ENCODE measurements around the gene ZNF236.
"Not testable (repeated sequence)": the region's sequence is repeated elsewhere in the genome, so short reads cannot be mapped to it uniquely, and the experiment has no call there.

The ZNF236 gene

DNA sequence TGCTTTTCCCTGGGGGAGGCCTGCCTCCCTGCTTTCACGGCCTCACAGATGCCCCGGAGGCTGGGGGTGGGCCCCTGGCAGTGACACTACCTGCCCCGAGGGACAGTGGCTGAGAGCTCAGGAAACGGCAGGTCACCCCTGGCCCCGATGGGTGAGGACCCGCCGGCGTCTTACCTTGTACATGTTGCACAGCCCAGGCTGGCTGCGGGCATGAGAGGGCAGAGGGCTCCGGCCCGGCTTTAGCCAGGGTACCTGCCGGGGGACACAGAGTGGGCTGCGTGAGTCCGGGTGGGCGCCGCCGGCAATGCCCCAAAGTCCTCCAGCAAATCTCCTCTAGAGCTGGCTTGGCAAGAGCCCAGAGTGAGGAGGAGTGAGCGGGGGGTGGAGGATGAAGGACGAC lies 187.3 kb downstream of the ZNF236 start:
- FAIRE-seq (no peak), DNase-seq (ENCODE audit: insufficient read length, low spot score) (no peak)
- no peak for TF ChIP-seq POLR2A (IDR thresholded peaks at IDR 0.05; ENCODE audit: low read depth, low read length)

GRCh38 chr18:77012120-77012519 lies 189.8 kb downstream of the ZNF236 start:
- no peak for TF ChIP-seq POLR2A (IDR thresholded peaks at IDR 0.05; ENCODE audit: low read depth, low read length)
- DNase-seq (ENCODE audit: insufficient read length, low spot score) (no peak), FAIRE-seq (no peak)

DNA sequence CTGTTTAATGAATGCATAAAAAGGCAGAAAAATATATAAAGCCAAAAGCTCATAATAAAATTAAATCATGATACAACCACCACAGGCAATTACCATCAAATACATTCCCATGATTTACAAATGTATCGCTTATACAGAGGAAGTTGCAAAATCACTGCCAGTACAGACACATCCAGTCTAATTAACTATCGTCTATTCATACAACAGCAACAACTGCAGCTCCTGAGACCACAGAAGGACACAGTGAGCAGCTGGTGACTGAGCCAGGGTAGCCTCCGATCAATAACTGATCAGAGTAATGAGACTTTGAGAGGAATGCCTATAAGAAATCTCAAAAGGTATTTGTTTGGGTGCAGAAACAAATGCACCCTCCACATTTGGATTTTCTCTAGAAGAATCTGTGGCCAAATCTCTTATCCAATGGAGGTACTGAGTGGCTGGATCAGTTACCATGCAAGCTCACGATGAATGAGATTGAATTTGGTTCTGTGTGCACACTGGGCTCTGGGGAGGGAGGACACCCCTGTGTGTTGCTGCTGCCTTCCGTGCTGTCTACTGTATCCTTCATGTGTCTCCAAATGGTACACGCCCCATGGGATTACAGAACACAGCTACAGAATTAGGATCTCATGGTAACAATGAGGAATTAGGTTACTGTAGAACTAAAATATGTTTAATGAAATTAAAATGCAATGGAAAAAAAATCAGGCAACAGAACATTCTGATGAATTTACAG lies 190.6 kb downstream of the ZNF236 start:
- TF ChIP-seq POLR2A (IDR thresholded peaks at IDR 0.05; ENCODE audit: low read depth, low read length) = no peak
- FAIRE-seq (no peak), DNase-seq (ENCODE audit: insufficient read length, low spot score) (no peak)

DNA sequence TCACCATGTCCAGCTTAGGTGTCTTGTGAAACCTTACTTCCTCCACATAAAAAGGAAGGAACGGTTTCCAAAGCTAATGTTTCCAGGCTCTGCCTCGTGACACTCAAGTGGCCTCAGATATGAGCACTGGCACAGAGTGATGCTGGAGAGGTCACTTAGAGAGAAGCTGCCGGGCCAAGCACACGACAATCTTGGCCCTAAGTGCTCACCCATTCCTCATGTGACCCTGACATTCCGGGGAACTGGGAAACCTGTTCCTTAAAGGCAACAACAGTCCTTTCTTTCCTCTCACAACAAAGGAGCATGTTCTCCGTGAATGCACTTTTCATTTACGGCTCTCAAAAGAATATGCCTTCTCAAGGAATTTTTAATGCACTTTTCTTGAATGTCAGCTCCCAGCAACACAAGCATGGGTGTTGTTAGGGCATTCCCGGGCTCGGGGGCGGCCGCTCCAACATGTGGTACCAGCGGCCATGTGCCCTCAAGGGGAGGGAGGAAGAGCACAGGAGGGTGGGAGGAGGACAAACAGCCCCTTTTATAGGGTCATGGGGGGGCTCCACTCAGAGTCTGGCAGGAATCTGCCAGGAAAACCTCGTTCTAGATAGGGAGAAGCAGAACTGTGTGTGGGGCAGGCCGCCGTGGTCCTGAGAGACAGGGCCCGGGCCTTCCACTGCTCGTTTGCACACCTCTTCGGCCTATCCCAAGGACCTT lies 191.6 kb downstream of the ZNF236 start:
- DNase-seq (ENCODE audit: insufficient read length, low spot score) (no peak), FAIRE-seq (no peak)
- no peak for TF ChIP-seq POLR2A (IDR thresholded peaks at IDR 0.05; ENCODE audit: low read depth, low read length)

- DNase-seq (ENCODE audit: insufficient read length, low spot score) (no peak), FAIRE-seq (no peak)
- TF ChIP-seq POLR2A (IDR thresholded peaks at IDR 0.05; ENCODE audit: low read depth, low read length) = no peak
Measured at GRCh38 chr18:77014538-77014937, 192.2 kb downstream of the ZNF236 start.

DNA sequence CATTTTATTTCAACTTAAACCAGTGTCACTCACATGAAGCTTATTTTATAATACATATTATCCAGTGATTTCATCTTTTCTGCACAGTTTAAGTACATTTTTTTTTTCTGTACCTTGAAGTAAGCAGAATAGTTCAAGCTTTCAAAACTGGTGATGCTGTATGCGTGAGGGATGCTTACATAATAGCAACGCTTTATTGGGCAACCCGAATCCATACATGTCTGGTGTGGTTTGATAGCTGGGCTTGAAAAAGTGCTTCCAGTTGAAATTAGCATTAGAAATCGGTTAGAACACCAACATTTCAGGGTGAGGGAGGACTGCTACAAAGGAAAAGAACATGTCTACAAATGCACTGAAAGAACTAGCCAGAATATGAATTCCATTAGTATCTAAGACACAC lies 192.8 kb downstream of the ZNF236 start:
- FAIRE-seq = no peak
- TF ChIP-seq POLR2A (IDR thresholded peaks at IDR 0.05; ENCODE audit: low read depth, low read length) = no peak
- no peak for DNase-seq (ENCODE audit: insufficient read length, low spot score)

- DNase-seq (ENCODE audit: insufficient read length, low spot score) (no peak), FAIRE-seq (no peak)
- TF ChIP-seq POLR2A (IDR thresholded peaks at IDR 0.05; ENCODE audit: low read depth, low read length) = no peak
Measured at GRCh38 chr18:77015771-77016710, 193.7 kb downstream of the ZNF236 start.

DNA sequence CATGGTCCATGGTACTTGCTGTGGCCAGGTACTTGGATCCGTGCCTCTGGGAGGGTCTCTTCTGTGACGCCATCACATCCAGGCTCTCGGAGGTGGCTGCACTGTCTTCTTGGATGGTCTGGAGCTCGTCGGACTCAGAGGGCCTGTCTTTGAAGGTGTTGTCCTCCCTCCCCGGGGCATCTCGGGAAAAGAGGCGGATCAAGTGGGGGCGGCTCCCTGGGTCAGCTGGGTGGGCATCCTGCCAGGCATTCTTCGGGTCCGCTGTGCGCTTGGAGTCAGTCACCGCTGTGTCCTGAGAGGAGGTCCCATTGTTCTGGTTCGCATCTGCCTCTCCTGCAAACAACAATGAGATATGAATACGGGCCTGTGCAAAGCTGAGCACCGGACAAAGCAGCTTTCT lies 194.6 kb downstream of the ZNF236 start:
- FAIRE-seq (no peak), DNase-seq (ENCODE audit: insufficient read length, low spot score) (no peak)

DNA sequence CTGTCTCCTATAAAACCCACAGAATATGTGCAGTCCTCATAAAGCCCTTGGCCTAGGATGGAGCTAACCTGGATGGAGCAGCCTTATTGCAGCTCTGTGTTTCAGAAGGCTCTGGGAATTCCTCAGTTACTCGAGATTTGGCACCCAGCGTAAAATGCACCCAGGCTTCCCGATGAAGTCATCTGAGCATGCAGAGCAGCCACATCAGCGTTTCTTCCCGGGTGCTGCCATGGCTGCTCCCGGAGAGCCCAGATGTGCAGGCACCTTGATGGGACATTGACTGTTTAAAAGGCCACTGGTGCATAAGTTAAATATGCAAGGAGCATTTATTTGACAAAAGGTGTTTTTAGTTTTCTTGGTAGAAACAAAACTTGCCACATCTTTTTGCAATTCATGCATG lies 195.0 kb downstream of the ZNF236 start:
- TF ChIP-seq POLR2A (IDR thresholded peaks at IDR 0.05; ENCODE audit: low read depth, low read length) = no peak
- DNase-seq (ENCODE audit: insufficient read length, low spot score) = no peak
- no peak for FAIRE-seq

More for the DNA sequence above, 194.6 kb downstream of the ZNF236 start:
- no peak for TF ChIP-seq POLR2A (IDR thresholded peaks at IDR 0.05; ENCODE audit: low read depth, low read length)

GRCh38 chr18:77018650-77019049 lies 196.3 kb downstream of the ZNF236 start:
- DNase-seq (ENCODE audit: insufficient read length, low spot score); FAIRE-seq: not testable (repeated sequence)

GRCh38 chr18:77019641-77020040 lies 197.3 kb downstream of the ZNF236 start:
- FAIRE-seq = no peak
- no peak for DNase-seq (ENCODE audit: insufficient read length, low spot score)

More at GRCh38 chr18:77019641-77020040, 197.3 kb downstream of the ZNF236 start:
- no peak for TF ChIP-seq POLR2A (IDR thresholded peaks at IDR 0.05; ENCODE audit: low read depth, low read length)
